ENCODE results near the gene CCDC137. TPM values are rescaled to one million over a fixed set of nuclear protein-coding genes. Genes with fewer than 3 reads are reported as not detected.

CCDC137 gene
- total RNA-seq, 2 donors from 2014 or later, result 7.3 to 10.8 TPM

GRCh38 chr17:81660441-81660840, 6.1 kb upstream of the CCDC137 start:
- ATAC-seq (ENCODE audit: insufficient number of reproducible peaks, low FRiP score, low read depth) (no peak), DNase-seq (ENCODE audit: low spot score) (no peak)
- Histone ChIP-seq H3K27me3 (replicated peaks; ENCODE audit: insufficient read depth) (no peaks in the 10 kb centered on the region), H3K4me3 (no peak overlapping the region), H3K4me1 (ENCODE audit: control insufficient read depth in 1 of 2, low read depth in 2 of 2) (peaks cover 1 to 9% of the 10 kb centered on the region in 2 donors), H3K9me3 (no peaks in the 10 kb centered on the region), H3K27ac (no peak overlapping the region), H3K36me3 (no peaks in the 10 kb centered on the region)
- TF ChIP-seq CTCF (IDR thresholded peaks at IDR 0.05), result no peak

- no peaks in the 10 kb centered on the region for H3K27me3 ChIP-seq (replicated peaks; ENCODE audit: insufficient read depth)
- H3K36me3 ChIP-seq, result no peaks in the 10 kb centered on the region
- H3K4me1 ChIP-seq (ENCODE audit: control insufficient read depth in 1 of 2, low read depth in 2 of 2), result peaks cover 4 to 16% of the 10 kb centered on the region in 2 donors
- H3K9me3 ChIP-seq, result no peaks in the 10 kb centered on the region
- TF ChIP-seq CTCF (IDR thresholded peaks at IDR 0.05), result no peak
- H3K4me3 ChIP-seq, result no peak overlapping the region
- DNase-seq (ENCODE audit: low spot score) (no peak), ATAC-seq (ENCODE audit: insufficient number of reproducible peaks, low FRiP score, low read depth) (no peak)
- H3K27ac ChIP-seq, result no peak overlapping the region
Observed at GRCh38 chr17:81662002-81662401, 4.5 kb upstream of the CCDC137 start.

- Histone ChIP-seq H3K36me3 (no peaks in the 10 kb centered on the region), H3K4me3 (no peak overlapping the region), H3K4me1 (ENCODE audit: control insufficient read depth in 1 of 2, low read depth in 2 of 2) (peaks cover 9 to 25% of the 10 kb centered on the region in 2 donors), H3K27ac (no peak overlapping the region), H3K9me3 (no peaks in the 10 kb centered on the region), H3K27me3 (replicated peaks; ENCODE audit: insufficient read depth) (no peaks in the 10 kb centered on the region)
- no peak for TF ChIP-seq CTCF (IDR thresholded peaks at IDR 0.05)
- ATAC-seq (ENCODE audit: insufficient number of reproducible peaks, low FRiP score, low read depth) (no peak), DNase-seq (ENCODE audit: low spot score) (no peak)
Observed at GRCh38 chr17:81664051-81664470, 2.5 kb upstream of the CCDC137 start.

- peak; percentile 10 for ATAC-seq (ENCODE audit: insufficient number of reproducible peaks, low FRiP score, low read depth)
- Histone ChIP-seq H3K27ac (peak overlapping the region; percentile 77 to 89), H3K4me1 (ENCODE audit: control insufficient read depth in 1 of 2, low read depth in 2 of 2) (peaks cover 9 to 25% of the 10 kb centered on the region in 2 donors), H3K4me3 (peak overlapping the region; percentile 100), H3K27me3 (replicated peaks; ENCODE audit: insufficient read depth) (no peaks in the 10 kb centered on the region), H3K36me3 (peaks cover 9% of the 10 kb centered on the region), H3K9me3 (no peaks in the 10 kb centered on the region)
- TF ChIP-seq CTCF (IDR thresholded peaks at IDR 0.05), result no peak
- no peak for DNase-seq (ENCODE audit: low spot score)
Observed at GRCh38 chr17:81665205-81666091, 1.1 kb upstream of the CCDC137 start.

- TF ChIP-seq CTCF (IDR thresholded peaks at IDR 0.05), result no peak
- ATAC-seq (ENCODE audit: insufficient number of reproducible peaks, low FRiP score, low read depth) (no peak), DNase-seq (ENCODE audit: low spot score) (no peak)
- Histone ChIP-seq H3K4me3 (peak overlapping the region; percentile 100), H3K27me3 (replicated peaks; ENCODE audit: insufficient read depth) (no peaks in the 10 kb centered on the region), H3K36me3 (peaks cover 13% of the 10 kb centered on the region), H3K4me1 (ENCODE audit: control insufficient read depth in 1 of 2, low read depth in 2 of 2) (peaks cover 9 to 25% of the 10 kb centered on the region in 2 donors), H3K9me3 (no peaks in the 10 kb centered on the region), H3K27ac (peak overlapping the region; percentile 77 to 89)
Observed at GRCh38 chr17:81666092-81666341, 520 bp upstream of the CCDC137 start.

Measured in thoracic aorta (tissue), 2 donors.